Neuronal stem cell (in vitro differentiated cells): ENCODE data around the gene MAFB.
A peak's percentile ranks its signal among the peaks of the same experiment; 100 is the strongest.

Experiments used
- DNase-seq: peaks from one replicate; pipeline ENCODE4 v3.0.0-alpha.2; 2013; ENCODE audit warnings: low spot score
- H2AFZ ChIP-seq: one replicate; pipeline ENCODE4 v1.6.1; 2013; ENCODE audit warnings: mild to moderate bottlenecking, low read length, inconsistent platforms
- H2AK5ac ChIP-seq: 2 replicates; pipeline ENCODE4 v1.6.1; 2013; ENCODE audit warnings: low read depth, mild to moderate bottlenecking, inconsistent platforms, low read length, moderate library complexity, mixed read lengths
- H2BK120ac ChIP-seq: 2 replicates; pipeline ENCODE4 v1.6.1; 2013; ENCODE audit warnings: low read depth, mild to moderate bottlenecking, inconsistent platforms, low read length, moderate library complexity, mixed read lengths
- H2BK12ac ChIP-seq: one replicate; pipeline ENCODE4 v1.6.1; 2013; ENCODE audit warnings: low read length, inconsistent platforms
- H2BK15ac ChIP-seq: 2 replicates; pipeline ENCODE4 v1.6.1; 2013; ENCODE audit warnings: mild to moderate bottlenecking, low read length, inconsistent platforms, mixed read lengths
- H2BK5ac ChIP-seq: one replicate; pipeline ENCODE4 v1.6.1; 2013; ENCODE audit warnings: inconsistent platforms, mild to moderate bottlenecking, low read length, moderate library complexity
- H3K14ac ChIP-seq: one replicate; pipeline ENCODE4 v1.6.1; 2013; ENCODE audit warnings: low read length, inconsistent platforms
- H3K18ac ChIP-seq: 2 replicates; pipeline ENCODE4 v1.6.1; 2013; ENCODE audit warnings: low read length, inconsistent platforms
- H3K23ac ChIP-seq: 2 replicates; pipeline ENCODE4 v1.6.1; 2013; ENCODE audit warnings: low read depth, mild to moderate bottlenecking, mixed read lengths, low read length, inconsistent platforms; ENCODE audit not compliant: poor library complexity
- H3K27ac ChIP-seq: replicated peaks from 3 replicates; pipeline ENCODE4 v1.5.1; 2013; ENCODE audit warnings: low read length, inconsistent platforms
- H3K27me3 ChIP-seq, 3 experiments: 2 replicates each; pipeline ENCODE4 v1.6.1; 2013; ENCODE audit warnings: low read length in 3 of 3, mild to moderate bottlenecking in 2 of 3, inconsistent platforms in 1 of 3, low read depth in 1 of 3, mixed read lengths in 1 of 3, moderate library complexity in 1 of 3; ENCODE audit not compliant: control insufficient read depth in 3 of 3, insufficient read depth in 3 of 3
- H3K36me3 ChIP-seq, 2 donors: replicated peaks in 1 of 2; 2 replicates each; pipeline ENCODE4 v1.6.1; 2013; ENCODE audit warnings: low read length in 2 of 2; ENCODE audit not compliant: control insufficient read depth in 2 of 2, insufficient read depth in 2 of 2
- H3K4ac ChIP-seq: 2 replicates; pipeline ENCODE4 v1.6.1; 2013; ENCODE audit warnings: inconsistent platforms, mild to moderate bottlenecking, low read length, moderate library complexity
- H3K4me1 ChIP-seq, 2 donors: 1 replicate in 1 of 2; 2 replicates in 1 of 2; pipeline ENCODE4 v1.6.1; 2013; ENCODE audit warnings: low read length in 2 of 2, low read depth in 1 of 2; ENCODE audit not compliant: control insufficient read depth in 2 of 2, insufficient read depth in 1 of 2
- H3K4me2 ChIP-seq: one replicate; pipeline ENCODE4 v1.6.1; 2013; ENCODE audit warnings: mild to moderate bottlenecking, low read length, inconsistent platforms; ENCODE audit not compliant: insufficient read depth, poor library complexity, severe bottlenecking
- H3K4me3 ChIP-seq, 2 donors: 2 replicates each; pipeline ENCODE4 v1.5.1; 2013; ENCODE audit warnings: low read length in 2 of 2, mild to moderate bottlenecking in 2 of 2, inconsistent platforms in 1 of 2, moderate library complexity in 1 of 2
- H3K79me1 ChIP-seq: one replicate; pipeline ENCODE4 v1.6.1; 2013; ENCODE audit warnings: low read depth, mild to moderate bottlenecking, inconsistent platforms, low read length, moderate library complexity
- H3K9ac ChIP-seq: one replicate; pipeline ENCODE4 v1.6.1; 2013; ENCODE audit warnings: mild to moderate bottlenecking, low read depth, low read length, inconsistent platforms; ENCODE audit not compliant: poor library complexity
- H3K9me3 ChIP-seq, 2 donors: replicated peaks in 1 of 2; 2 replicates each; pipeline versions ENCODE3 to v1.6.1; 2013; ENCODE audit warnings: low read length in 2 of 2, mild to moderate bottlenecking in 2 of 2, inconsistent platforms in 1 of 2, low read depth in 1 of 2, mixed read lengths in 1 of 2, moderate library complexity in 1 of 2; ENCODE audit not compliant: control insufficient read depth in 2 of 2, insufficient read depth in 1 of 2
- H4K8ac ChIP-seq: one replicate; pipeline ENCODE4 v1.6.1; 2013; ENCODE audit warnings: low read depth, mild to moderate bottlenecking, inconsistent platforms, low read length, moderate library complexity
- H4K91ac ChIP-seq: one replicate; pipeline ENCODE4 v1.6.1; 2013; ENCODE audit warnings: low read length, low read depth, mild to moderate bottlenecking, inconsistent platforms; ENCODE audit not compliant: poor library complexity
- WGBS, 2 donors: extraction: QIAGEN DNeasy Blood & Tissue Kit; methylation state at CpG; one replicate each; pipeline ENCODE4 v1.1.7; 2013; ENCODE audit warnings: missing lambda C conversion rate in 2 of 2, mixed read lengths in 1 of 2; ENCODE audit not compliant: insufficient read length in 2 of 2, insufficient replicate concordance in 1 of 2; ENCODE audit errors: extremely low coverage in 2 of 2; 5-methylcytosine and 5-hydroxymethylcytosine counted together

The MAFB gene

GRCh38 chr20:40711079-40711478, 22.0 kb upstream of the MAFB start:
- Histone ChIP-seq H2AK5ac (no peak overlapping the region), H3K79me1 (no peaks in the 10 kb centered on the region), H4K91ac (no peak overlapping the region), H3K36me3 (no peaks in the 10 kb centered on the region), H3K9ac (no peak overlapping the region), H3K4me2 (no peak overlapping the region), H3K4me1 (peaks cover 0 to 16% of the 10 kb centered on the region in 2 donors), H3K18ac (no peak overlapping the region), H2AFZ (no peak overlapping the region), H4K8ac (no peak overlapping the region), H2BK12ac (no peak overlapping the region), H3K9me3 (no peaks in the 10 kb centered on the region), H2BK5ac (no peak overlapping the region), H2BK15ac (no peak overlapping the region), H3K14ac (no peak overlapping the region), H2BK120ac (no peak overlapping the region), H3K27ac (no peak overlapping the region), H3K4me3 (no peak overlapping the region), H3K4ac (no peak overlapping the region), H3K23ac (no peak overlapping the region), H3K27me3 (peaks cover 0 to 41% (median 0%) of the 10 kb centered on the region in 3 experiments)
- no peak for DNase-seq
- no CpG with 5 or more reads among the region's 13 CpGs for WGBS, 2 donors

- H3K27me3 ChIP-seq: peaks cover 0 to 41% (median 0%) of the 10 kb centered on the region in 3 experiments
- H2BK15ac ChIP-seq: no peak overlapping the region
- H4K8ac ChIP-seq: no peak overlapping the region
- no peaks in the 10 kb centered on the region for H3K79me1 ChIP-seq
- no peak for DNase-seq
- peaks cover 0 to 17% of the 10 kb centered on the region in 2 donors for H3K4me1 ChIP-seq
- H3K36me3 ChIP-seq: no peaks in the 10 kb centered on the region
- no CpG with 5 or more reads among the region's 13 CpGs for WGBS, 2 donors
- no peak overlapping the region for H3K27ac ChIP-seq
- H2AK5ac ChIP-seq: no peak overlapping the region
- H4K91ac ChIP-seq: no peak overlapping the region
- no peak overlapping the region for H2BK12ac ChIP-seq
- no peak overlapping the region for H3K4me3 ChIP-seq
- no peak overlapping the region for H3K4ac ChIP-seq
- no peak overlapping the region for H3K14ac ChIP-seq
- H2BK120ac ChIP-seq: no peak overlapping the region
- no peak overlapping the region for H3K4me2 ChIP-seq
- no peak overlapping the region for H2BK5ac ChIP-seq
- no peak overlapping the region for H2AFZ ChIP-seq
- no peak overlapping the region for H3K18ac ChIP-seq
- H3K23ac ChIP-seq: no peak overlapping the region
- H3K9me3 ChIP-seq: no peaks in the 10 kb centered on the region
- H3K9ac ChIP-seq: no peak overlapping the region
Measured at GRCh38 chr20:40710603-40711002, 21.6 kb upstream of the MAFB start.

- Histone ChIP-seq H4K91ac (no peak overlapping the region), H4K8ac (no peak overlapping the region), H3K14ac (no peak overlapping the region), H3K27ac (peak overlapping the region; percentile 89), H3K79me1 (no peaks in the 10 kb centered on the region), H3K4me3 (no peak overlapping the region), H2BK120ac (no peak overlapping the region), H3K23ac (no peak overlapping the region), H2BK15ac (no peak overlapping the region), H2AFZ (no peak overlapping the region), H2BK5ac (no peak overlapping the region), H3K4me2 (no peak overlapping the region), H3K4ac (no peak overlapping the region), H3K36me3 (no peaks in the 10 kb centered on the region), H3K27me3 (peaks cover 0 to 13% (median 0%) of the 10 kb centered on the region in 3 experiments), H3K4me1 (peaks cover 0 to 17% of the 10 kb centered on the region in 2 donors), H3K9ac (peak overlapping the region; percentile 39), H3K18ac (peak overlapping the region; percentile 87), H2AK5ac (no peak overlapping the region), H3K9me3 (no peaks in the 10 kb centered on the region), H2BK12ac (no peak overlapping the region)
- no peak for DNase-seq
- WGBS, 2 donors: no CpG with 5 or more reads among the region's 3 CpGs
Measured at GRCh38 chr20:40706977-40707582, 18.0 kb upstream of the MAFB start.

- Histone ChIP-seq H4K91ac (no peak overlapping the region), H3K27ac (no peak overlapping the region), H3K79me1 (no peaks in the 10 kb centered on the region), H2BK12ac (no peak overlapping the region), H3K4me3 (no peak overlapping the region), H3K18ac (peak overlapping the region; percentile 9), H2AFZ (no peak overlapping the region), H2BK15ac (no peak overlapping the region), H3K36me3 (no peaks in the 10 kb centered on the region), H3K9me3 (no peaks in the 10 kb centered on the region), H3K14ac (no peak overlapping the region), H2BK5ac (no peak overlapping the region), H3K4ac (no peak overlapping the region), H2AK5ac (no peak overlapping the region), H3K4me2 (no peak overlapping the region), H3K27me3 (no peaks in the 10 kb centered on the region), H3K9ac (no peak overlapping the region), H4K8ac (no peak overlapping the region), H2BK120ac (no peak overlapping the region), H3K23ac (no peak overlapping the region), H3K4me1 (peaks cover 0 to 17% of the 10 kb centered on the region in 2 donors)
- no CpG with 5 or more reads among the region's 3 CpGs for WGBS, 2 donors
- no peak for DNase-seq
Measured at GRCh38 chr20:40705413-40705812, 16.4 kb upstream of the MAFB start.
